Hepatic stellate cell (primary cell): ENCODE data around the gene FBXO9.

ENCODE experiments used
- DNase-seq: peaks from one replicate; pipeline ENCODE4 v3.0.0; 2011; ENCODE audit warnings: low spot score

FBXO9 gene

DNA sequence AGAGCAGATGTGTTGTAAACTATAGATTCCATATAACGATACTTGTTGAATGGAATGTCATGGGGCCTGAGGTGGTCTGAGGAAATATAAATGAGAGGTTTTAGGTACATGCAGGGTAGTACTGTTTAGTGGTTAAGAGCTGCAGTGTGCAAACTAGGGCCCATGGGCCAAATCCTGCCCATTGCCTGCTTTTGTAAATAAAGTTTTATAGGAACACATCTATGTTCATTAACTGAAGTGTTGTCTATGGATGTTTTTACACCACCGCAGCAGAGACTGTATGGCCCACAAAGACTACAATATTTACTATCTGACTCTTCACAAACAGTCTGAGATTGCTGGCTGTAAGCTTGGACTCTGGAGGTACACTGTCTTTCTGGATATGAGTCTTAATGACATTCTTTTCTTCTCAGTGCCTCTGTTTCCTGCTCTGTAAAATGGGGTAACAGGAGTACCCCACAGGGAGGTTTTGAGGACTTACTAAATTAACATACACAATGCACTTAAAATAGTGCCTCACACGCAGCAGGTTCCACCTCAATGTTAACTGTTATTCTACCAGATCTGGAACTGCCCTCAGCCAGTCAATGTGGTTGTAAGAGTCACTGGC, 70.9 kb downstream of the FBXO9 start:
- no peak for DNase-seq

DNA sequence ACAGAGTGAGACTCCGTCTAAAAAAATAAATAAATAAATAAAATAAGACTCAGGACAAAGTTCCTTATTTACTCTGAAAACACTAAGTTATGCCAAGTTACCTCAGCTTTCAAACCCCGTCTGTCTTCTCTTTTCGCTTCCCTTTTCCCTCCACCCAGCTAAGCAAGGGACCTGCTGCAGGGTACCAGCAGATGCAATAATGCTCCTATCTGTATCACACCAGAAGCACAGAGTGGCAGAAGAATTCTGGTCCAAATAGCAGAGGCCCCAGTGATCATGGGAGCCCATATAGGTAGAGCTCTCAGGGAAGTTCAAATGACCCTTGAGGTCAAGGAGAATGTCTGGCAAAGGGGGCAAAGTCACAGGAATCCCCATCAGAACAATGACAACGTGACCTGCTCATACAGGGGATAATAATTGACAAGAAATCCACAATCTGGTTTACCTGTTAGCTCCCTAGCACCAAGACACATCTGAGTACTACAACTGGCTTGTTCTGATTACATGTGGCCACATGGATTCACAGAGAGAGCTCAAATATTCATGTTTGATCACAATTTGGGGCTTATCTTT, 74.7 kb downstream of the FBXO9 start:
- no peak for DNase-seq

DNA sequence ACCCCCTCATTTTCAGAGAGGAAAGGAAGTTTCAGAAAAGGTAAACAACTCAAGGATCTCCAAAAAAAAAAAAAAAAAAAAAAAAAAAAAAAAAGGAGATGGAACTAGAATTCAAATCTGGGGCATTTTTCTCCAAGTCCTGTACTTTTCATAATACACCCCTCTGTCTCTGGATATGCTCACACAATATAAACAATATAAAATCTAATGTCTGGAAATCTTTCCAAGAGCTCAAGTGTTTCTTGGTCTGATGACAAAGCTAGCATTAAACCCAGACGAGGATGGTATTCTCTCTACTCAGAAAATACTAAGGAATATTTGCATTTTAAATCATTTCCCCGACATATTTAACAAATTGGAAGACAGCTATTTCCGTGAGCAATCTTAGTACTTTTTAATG, 77.6 kb downstream of the FBXO9 start:
- no peak for DNase-seq

DNA sequence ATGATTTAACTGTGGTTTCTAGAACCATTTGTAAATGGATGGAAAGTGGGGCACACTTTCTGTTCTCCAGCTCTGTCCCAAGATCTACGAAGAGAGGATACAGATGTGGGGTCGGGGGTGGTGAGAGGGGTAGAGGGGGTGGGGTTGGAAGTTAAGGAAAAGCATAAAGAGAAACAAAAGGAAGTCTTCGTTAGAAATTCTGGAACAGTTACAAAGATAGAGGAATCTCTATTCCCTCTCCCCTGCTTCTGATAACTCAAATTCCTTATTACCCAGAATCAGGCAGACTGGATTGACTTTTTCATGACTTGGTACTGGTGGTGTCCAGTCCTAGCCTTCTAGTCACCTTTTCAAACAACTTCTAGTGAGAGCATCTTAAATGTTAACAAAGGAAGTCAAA, 78.5 kb downstream of the FBXO9 start:
- DNase-seq, result no peak

DNA sequence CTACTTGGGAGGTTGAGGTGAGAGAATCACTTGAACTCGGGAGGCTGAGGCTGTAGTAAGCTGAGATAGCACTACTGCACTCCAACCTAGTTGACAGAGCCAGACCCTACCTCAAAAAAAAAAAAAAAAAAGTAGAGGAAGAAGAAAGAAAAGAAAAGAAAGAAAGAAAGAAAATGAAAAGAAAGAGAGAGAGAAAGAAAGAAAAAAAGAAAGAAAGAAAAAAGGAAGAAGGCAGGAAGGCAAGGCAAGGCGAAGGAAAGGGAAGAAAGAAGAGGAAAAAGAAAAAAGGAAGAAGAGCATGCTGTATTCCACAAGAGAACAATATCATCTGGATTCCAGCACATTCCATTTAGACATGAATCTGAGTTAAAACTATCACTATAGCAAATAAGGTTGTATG, 79.6 kb downstream of the FBXO9 start:
- no peak for DNase-seq

DNA sequence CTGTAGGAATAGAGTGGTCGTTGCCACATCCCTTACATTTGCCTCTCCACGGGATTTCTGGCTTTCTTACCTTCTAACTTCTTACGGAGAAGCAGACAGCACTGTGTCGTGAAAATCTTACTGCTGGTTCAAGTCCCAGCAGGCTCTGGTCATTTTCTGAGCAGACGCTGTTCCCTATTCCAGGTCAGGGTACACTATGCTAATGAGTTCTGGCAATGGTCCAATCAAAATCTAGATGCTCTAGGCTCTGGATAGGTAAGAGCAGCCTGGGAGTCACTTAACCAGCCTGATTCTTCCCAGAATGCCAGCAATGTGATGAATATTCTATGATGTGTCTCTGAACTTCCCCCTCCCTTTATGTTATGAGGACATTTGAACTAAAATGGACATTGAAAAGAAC, 83.5 kb downstream of the FBXO9 start, which contains the start of gene GCM1:
GCM1 (minus strand) TSS at position 158 of the 400 bp plus-strand sequence. CDS start 3,209 bp downstream, outside the sequence.
- no peak for DNase-seq
